ENCODE measurements around the gene ARID1B. TPM values are rescaled to one million over a fixed set of nuclear protein-coding genes. Genes with fewer than 3 reads are reported as not detected.
A peak's percentile ranks its signal among the peaks of the same experiment; 100 is the strongest.
"Not testable (repeated sequence)": the region's sequence is repeated elsewhere in the genome, so short reads cannot be mapped to it uniquely, and the experiment has no call there.

The ARID1B gene
- total and polyA plus RNA-seq, 8 donors: 16.2 to 68.0 (median 42.5) TPM

- FAIRE-seq: no peak
- no peak for DNase-seq
- 91% methylated on average over 10 of the region's 10 CpGs for WGBS, 2 donors
- H3K27ac ChIP-seq: no peak overlapping the region
- H3K36me3 ChIP-seq: no peaks in the 10 kb centered on the region
- no peaks in the 10 kb centered on the region for H3K9me3 ChIP-seq
- no peaks in the 10 kb centered on the region for H3K27me3 ChIP-seq
- no peak overlapping the region for H3K4me3 ChIP-seq
- intact Hi-C loops (cut with DNase I): no loop called here
- no peak for ATAC-seq
- no peak for TF ChIP-seq CTCF (IDR thresholded peaks at IDR 0.05)
- peaks cover 16 to 34% (median 26%) of the 10 kb centered on the region in 3 donors for H3K4me1 ChIP-seq
Observed at GRCh38 chr6:156980515-156980914, 203.3 kb downstream of the ARID1B start.

GRCh38 chr6:156980948-156981347, 203.8 kb downstream of the ARID1B start:
- H3K4me1 ChIP-seq: peaks cover 16 to 36% (median 26%) of the 10 kb centered on the region in 3 donors
- FAIRE-seq: no peak
- ATAC-seq: no peak
- H3K36me3 ChIP-seq: no peaks in the 10 kb centered on the region
- no peak for DNase-seq
- no peak overlapping the region for H3K4me3 ChIP-seq
- H3K9me3 ChIP-seq: no peaks in the 10 kb centered on the region
- TF ChIP-seq CTCF (IDR thresholded peaks at IDR 0.05): no peak
- no peak overlapping the region for H3K27ac ChIP-seq
- 85 to 88% methylated on average over 2 of the region's 2 CpGs for WGBS, 2 donors
- intact Hi-C loops (cut with DNase I): no loop called here
- no peaks in the 10 kb centered on the region for H3K27me3 ChIP-seq

GRCh38 chr6:156982168-156982567, 205.0 kb downstream of the ARID1B start:
- no peak overlapping the region for H3K27ac ChIP-seq
- no peak for ATAC-seq
- H3K4me3 ChIP-seq: no peak overlapping the region
- H3K4me1 ChIP-seq: peaks cover 16 to 34% (median 26%) of the 10 kb centered on the region in 3 donors
- 84% methylated on average over 3 of the region's 3 CpGs for WGBS, 2 donors
- DNase-seq: no peak
- H3K36me3 ChIP-seq: no peaks in the 10 kb centered on the region
- no peak for TF ChIP-seq CTCF (IDR thresholded peaks at IDR 0.05)
- no peak for FAIRE-seq
- no peaks in the 10 kb centered on the region for H3K9me3 ChIP-seq
- intact Hi-C loops (cut with DNase I): no loop called here
- H3K27me3 ChIP-seq: no peaks in the 10 kb centered on the region

GRCh38 chr6:156982864-156983263, 205.7 kb downstream of the ARID1B start:
- H3K27me3 ChIP-seq; ATAC-seq; H3K36me3 ChIP-seq; H3K9me3 ChIP-seq; H3K4me3 ChIP-seq; FAIRE-seq; intact Hi-C loops (cut with DNase I); DNase-seq; H3K27ac ChIP-seq: not testable (repeated sequence)
- 92 to 98% methylated on average over 4 of the region's 4 CpGs for WGBS, 2 donors
- H3K4me1 ChIP-seq: peaks cover 9 to 29% (median 24%) of the 10 kb centered on the region in 3 donors

- FAIRE-seq (no peak), DNase-seq (no peak), ATAC-seq (peak in 1 of 4 donors; percentile 27)
- 87% methylated on average over 3 of the region's 3 CpGs for WGBS, 2 donors
- Histone ChIP-seq H3K9me3 (no peaks in the 10 kb centered on the region), H3K27me3 (no peaks in the 10 kb centered on the region), H3K4me1 (peaks cover 0 to 19% (median 10%) of the 10 kb centered on the region in 3 donors), H3K4me3 (no peak overlapping the region), H3K27ac (no peak overlapping the region), H3K36me3 (no peaks in the 10 kb centered on the region)
- no peak for TF ChIP-seq CTCF (IDR thresholded peaks at IDR 0.05)
- intact Hi-C loops (cut with DNase I): no loop called here
Observed at GRCh38 chr6:156984178-156984738, 207.1 kb downstream of the ARID1B start.

Data from pancreas (tissue), 10 donors.